ENCODE results near the gene VPS9D1.
A peak's percentile ranks its signal among the peaks of the same experiment; 100 is the strongest.
"Not testable (repeated sequence)": the region's sequence is repeated elsewhere in the genome, so short reads cannot be mapped to it uniquely, and the experiment has no call there.

The VPS9D1 gene

DNA sequence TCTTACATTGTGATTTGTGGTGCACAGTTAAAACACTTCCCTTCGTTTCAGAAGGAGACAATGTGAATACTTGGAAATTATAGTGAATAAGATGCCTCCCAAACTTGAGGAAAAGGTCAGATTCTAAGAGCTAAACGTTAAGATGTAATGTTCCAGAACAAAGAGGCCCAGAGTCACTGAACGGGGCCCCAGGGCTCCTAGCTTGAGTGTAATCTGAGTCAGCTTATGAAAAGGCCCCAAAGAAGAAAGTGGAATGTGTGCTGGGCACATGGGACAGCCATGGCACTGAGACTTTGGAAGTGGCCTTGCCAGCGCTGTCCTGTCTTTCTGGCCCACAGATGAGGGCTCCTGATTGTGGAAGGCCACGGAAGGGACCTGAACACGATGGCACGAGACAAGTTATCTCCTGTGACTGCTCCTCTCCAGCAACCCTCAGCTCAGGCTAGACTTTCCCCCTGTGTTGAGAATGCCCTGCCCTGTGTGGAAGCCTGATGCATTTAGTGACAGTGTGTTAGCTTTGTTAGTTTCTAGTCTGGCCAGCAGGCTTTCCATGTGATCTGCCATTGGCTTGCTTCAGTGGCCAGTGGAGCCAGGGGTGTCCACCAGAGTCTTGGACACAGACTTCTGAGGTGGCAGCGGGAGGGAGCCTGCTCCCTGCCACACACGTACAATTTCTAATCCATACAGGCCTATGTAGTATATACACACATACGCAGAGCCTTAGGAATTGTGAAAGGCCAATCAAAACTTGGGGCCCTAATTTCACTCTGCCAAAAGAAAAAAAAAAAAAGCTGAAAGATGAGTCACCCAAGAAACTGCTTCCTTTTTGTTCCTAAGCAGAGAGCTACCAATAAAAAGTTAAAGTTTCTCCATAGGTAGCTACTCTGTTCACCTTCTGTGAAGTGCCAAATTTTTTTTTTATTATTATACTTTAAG lies 49.9 kb downstream of the VPS9D1 start:
- no peaks in the 10 kb centered on the region for H4K20me1 ChIP-seq
- peaks cover 21% of the 10 kb centered on the region for H3K4me1 ChIP-seq
- no peak overlapping the region for H3K27ac ChIP-seq
- no peak overlapping the region for H3K4me3 ChIP-seq
- TF ChIP-seq Cebpa-rat (IDR thresholded peaks at IDR 0.05) = no peak
- peaks cover 14% of the 10 kb centered on the region for H3K36me3 ChIP-seq
- H3K4me2 ChIP-seq = no peak overlapping the region
- no peaks in the 10 kb centered on the region for H3K27me3 ChIP-seq
- peaks cover 21% of the 10 kb centered on the region for H3K9me3 ChIP-seq
- H3K9ac ChIP-seq = no peak overlapping the region

- no peak overlapping the region for H3K9ac ChIP-seq
- no peak overlapping the region for H3K27ac ChIP-seq
- no peak overlapping the region for H3K4me2 ChIP-seq
- H4K20me1 ChIP-seq = no peaks in the 10 kb centered on the region
- peaks cover 21% of the 10 kb centered on the region for H3K4me1 ChIP-seq
- peaks cover 20% of the 10 kb centered on the region for H3K36me3 ChIP-seq
- peaks cover 19% of the 10 kb centered on the region for H3K9me3 ChIP-seq
- H3K4me3 ChIP-seq = no peak overlapping the region
- no peaks in the 10 kb centered on the region for H3K27me3 ChIP-seq
- TF ChIP-seq Cebpa-rat (IDR thresholded peaks at IDR 0.05) = no peak
Measured at GRCh38 chr16:89669755-89670154, 50.9 kb downstream of the VPS9D1 start.

DNA sequence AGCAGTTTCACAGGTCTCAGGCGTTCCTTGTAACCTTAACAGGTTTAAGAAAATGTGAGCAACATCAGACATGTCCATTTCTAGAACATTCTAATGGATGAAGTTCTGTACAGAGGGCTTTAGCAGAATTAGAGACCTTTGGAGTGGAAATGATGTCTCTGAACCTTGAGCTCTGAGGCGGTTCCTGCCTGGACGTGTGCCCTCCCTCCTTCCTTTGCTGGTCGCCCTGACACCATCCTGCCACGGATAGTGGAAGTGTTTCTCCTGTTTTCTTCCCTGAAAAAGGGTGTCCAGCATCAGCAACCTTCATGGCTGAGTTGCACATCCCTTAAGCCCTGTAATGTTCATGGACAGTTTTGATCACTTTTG lies 51.9 kb downstream of the VPS9D1 start:
- Histone ChIP-seq H3K27ac (peak overlapping the region; percentile 49; the same call in 1 of the 2 replicates), H4K20me1 (no peaks in the 10 kb centered on the region), H3K9me3 (peaks cover 18% of the 10 kb centered on the region), H3K36me3 (peaks cover 28% of the 10 kb centered on the region), H3K4me2 (peak overlapping the region; percentile 74), H3K27me3 (no peaks in the 10 kb centered on the region), H3K9ac (peak overlapping the region; percentile 50), H3K4me1 (peaks cover 21% of the 10 kb centered on the region), H3K4me3 (0 out of 2 replicates have a peak overlapping the region, but pooled peaks have one; percentile 22)
- TF ChIP-seq Cebpa-rat (IDR thresholded peaks at IDR 0.05) = no peak

- no peak overlapping the region for H3K4me3 ChIP-seq
- H3K27me3 ChIP-seq = no peaks in the 10 kb centered on the region
- no peak overlapping the region for H3K27ac ChIP-seq
- H3K9me3 ChIP-seq = peaks cover 18% of the 10 kb centered on the region
- peaks cover 40% of the 10 kb centered on the region for H3K36me3 ChIP-seq
- H3K4me2 ChIP-seq = peak overlapping the region; percentile 74
- no peak overlapping the region; the same call in 1 of the 2 replicates for H3K9ac ChIP-seq
- no peak for TF ChIP-seq Cebpa-rat (IDR thresholded peaks at IDR 0.05)
- H3K4me1 ChIP-seq = peaks cover 21% of the 10 kb centered on the region
- no peaks in the 10 kb centered on the region for H4K20me1 ChIP-seq
Measured at GRCh38 chr16:89667633-89668032, 53.1 kb downstream of the VPS9D1 start.

GRCh38 chr16:89667000-89667399 lies 53.7 kb downstream of the VPS9D1 start:
- not testable (repeated sequence) for H4K20me1 ChIP-seq, H3K9ac ChIP-seq, H3K27me3 ChIP-seq, H3K4me2 ChIP-seq, H3K4me3 ChIP-seq, H3K27ac ChIP-seq
- peaks cover 18% of the 10 kb centered on the region for H3K9me3 ChIP-seq
- H3K4me1 ChIP-seq = peaks cover 21% of the 10 kb centered on the region
- peaks cover 46% of the 10 kb centered on the region for H3K36me3 ChIP-seq

DNA sequence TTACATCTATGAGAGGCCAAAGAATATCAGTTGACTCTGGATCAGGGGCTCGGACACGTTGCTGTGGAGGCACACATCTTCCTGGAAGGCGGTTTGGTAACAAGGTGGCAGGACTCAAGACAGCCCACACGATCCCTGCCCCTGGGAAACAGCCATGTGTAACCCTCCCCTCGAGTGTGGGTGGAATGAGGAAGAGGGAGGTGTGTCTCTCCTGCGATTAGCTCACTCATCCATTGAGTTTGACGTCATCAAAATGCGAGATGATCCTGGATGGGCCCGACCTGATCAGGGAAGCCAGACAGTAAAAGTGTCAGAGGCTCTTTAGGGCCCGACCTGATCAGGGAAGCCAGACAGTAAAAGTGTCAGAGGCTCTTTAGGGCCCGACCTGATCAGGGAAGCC lies 56.5 kb downstream of the VPS9D1 start:
- H4K20me1 ChIP-seq, H3K9ac ChIP-seq: not testable (repeated sequence)

GRCh38 chr16:89661215-89661614 lies 59.5 kb downstream of the VPS9D1 start:
- no peak for TF ChIP-seq Cebpa-rat (IDR thresholded peaks at IDR 0.05)
- no peak overlapping the region for H3K4me3 ChIP-seq
- peaks cover 65% of the 10 kb centered on the region for H3K36me3 ChIP-seq
- H3K4me1 ChIP-seq = peaks cover 23% of the 10 kb centered on the region
- H3K27ac ChIP-seq = no peak overlapping the region
- peaks cover 11% of the 10 kb centered on the region for H3K9me3 ChIP-seq
- H3K9ac ChIP-seq = no peak overlapping the region
- H3K27me3 ChIP-seq = no peaks in the 10 kb centered on the region
- H4K20me1 ChIP-seq = peaks cover 7% of the 10 kb centered on the region
- no peak overlapping the region for H3K4me2 ChIP-seq

More for the DNA sequence above, 56.5 kb downstream of the VPS9D1 start:
- H3K4me1 ChIP-seq = peaks cover 24% of the 10 kb centered on the region
- not testable (repeated sequence) for H3K4me3 ChIP-seq, H3K27me3 ChIP-seq, H3K27ac ChIP-seq, H3K4me2 ChIP-seq
- peaks cover 71% of the 10 kb centered on the region for H3K36me3 ChIP-seq
- H3K9me3 ChIP-seq = peaks cover 18% of the 10 kb centered on the region

GRCh38 chr16:89660146-89660545 lies 60.6 kb downstream of the VPS9D1 start:
- Histone ChIP-seq H4K20me1 (peaks cover 18% of the 10 kb centered on the region), H3K4me2 (no peak overlapping the region), H3K9me3 (peaks cover 3% of the 10 kb centered on the region; the same call in 1 of the 2 replicates), H3K27me3 (no peaks in the 10 kb centered on the region), H3K36me3 (peaks cover 56% of the 10 kb centered on the region), H3K9ac (no peak overlapping the region), H3K4me3 (no peak overlapping the region), H3K4me1 (peaks cover 34% of the 10 kb centered on the region), H3K27ac (no peak overlapping the region)
- no peak for TF ChIP-seq Cebpa-rat (IDR thresholded peaks at IDR 0.05)

DNA sequence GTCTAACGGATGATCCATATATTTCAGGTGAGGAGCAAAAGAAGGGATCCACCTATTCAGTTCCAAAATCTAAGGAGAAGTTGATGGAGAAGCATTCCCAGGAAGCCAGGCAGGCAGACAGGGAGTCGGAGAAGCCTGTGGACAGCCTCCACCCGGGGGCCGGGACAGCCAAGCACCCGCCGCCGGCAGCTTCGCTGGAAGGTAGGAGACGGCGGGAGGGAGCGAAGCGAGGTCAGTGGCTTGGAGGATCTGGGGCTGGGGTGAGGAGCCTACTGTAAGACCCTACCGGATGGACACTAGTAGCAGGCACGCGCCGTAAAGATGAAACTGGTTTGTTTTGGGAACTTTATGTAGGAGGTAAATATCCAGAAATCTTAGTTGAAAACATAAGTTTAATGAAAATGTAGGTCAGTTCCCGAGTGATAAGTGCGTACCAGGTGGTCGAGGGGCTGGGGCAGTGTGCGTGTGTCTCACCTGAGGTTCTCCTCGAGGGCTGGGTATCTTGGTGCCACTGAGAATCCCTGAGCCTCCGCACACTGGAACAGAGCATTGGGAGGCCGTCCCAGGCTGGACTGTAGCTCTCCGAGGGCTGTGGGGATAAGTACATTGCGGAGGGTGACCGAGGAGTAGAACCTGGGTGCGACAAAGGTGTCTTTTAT lies 62.3 kb downstream of the VPS9D1 start:
- TF ChIP-seq Cebpa-rat (IDR thresholded peaks at IDR 0.05) = no peak
- Histone ChIP-seq H3K27me3 (no peaks in the 10 kb centered on the region), H3K9ac (peak overlapping the region; percentile 94), H3K4me1 (peaks cover 48% of the 10 kb centered on the region), H3K27ac (peak overlapping the region; percentile 76), H4K20me1 (peaks cover 36% of the 10 kb centered on the region), H3K4me2 (peak overlapping the region; percentile 95), H3K9me3 (no peaks in the 10 kb centered on the region), H3K36me3 (peaks cover 49% of the 10 kb centered on the region), H3K4me3 (peak overlapping the region; percentile 97)

Measured in BLaER1 (cell line).